ENCODE results near the gene TTYH2. TPM values are rescaled to one million over a fixed set of nuclear protein-coding genes. Genes with fewer than 3 reads are reported as not detected.
A peak's percentile ranks its signal among the peaks of the same experiment; 100 is the strongest.

TTYH2 gene
- total RNA-seq, 4 donors from 2014 or later: 0.51 to 34.8 (median 10.3) TPM

DNA sequence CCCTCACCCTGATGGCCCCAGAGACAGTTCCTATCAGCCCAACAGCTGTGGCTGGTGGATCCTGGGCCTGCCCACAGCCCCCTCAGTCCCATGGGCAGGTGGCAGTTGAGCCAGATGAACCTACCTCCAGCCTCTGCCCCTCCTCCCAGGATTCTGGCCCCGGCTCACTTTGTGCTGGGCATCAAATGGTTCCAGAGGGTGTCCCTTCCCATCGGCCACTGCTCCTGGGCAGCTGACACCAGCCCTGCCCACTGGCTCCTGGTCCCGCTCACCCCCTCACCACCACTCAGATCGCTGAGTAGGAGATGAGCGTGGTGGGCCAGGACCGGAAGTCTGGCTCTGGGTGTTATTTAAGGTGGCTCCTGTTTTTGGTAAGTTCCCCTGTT is 2.0 kb downstream of the TTYH2 start:
- TF ChIP-seq, protein P1, sequence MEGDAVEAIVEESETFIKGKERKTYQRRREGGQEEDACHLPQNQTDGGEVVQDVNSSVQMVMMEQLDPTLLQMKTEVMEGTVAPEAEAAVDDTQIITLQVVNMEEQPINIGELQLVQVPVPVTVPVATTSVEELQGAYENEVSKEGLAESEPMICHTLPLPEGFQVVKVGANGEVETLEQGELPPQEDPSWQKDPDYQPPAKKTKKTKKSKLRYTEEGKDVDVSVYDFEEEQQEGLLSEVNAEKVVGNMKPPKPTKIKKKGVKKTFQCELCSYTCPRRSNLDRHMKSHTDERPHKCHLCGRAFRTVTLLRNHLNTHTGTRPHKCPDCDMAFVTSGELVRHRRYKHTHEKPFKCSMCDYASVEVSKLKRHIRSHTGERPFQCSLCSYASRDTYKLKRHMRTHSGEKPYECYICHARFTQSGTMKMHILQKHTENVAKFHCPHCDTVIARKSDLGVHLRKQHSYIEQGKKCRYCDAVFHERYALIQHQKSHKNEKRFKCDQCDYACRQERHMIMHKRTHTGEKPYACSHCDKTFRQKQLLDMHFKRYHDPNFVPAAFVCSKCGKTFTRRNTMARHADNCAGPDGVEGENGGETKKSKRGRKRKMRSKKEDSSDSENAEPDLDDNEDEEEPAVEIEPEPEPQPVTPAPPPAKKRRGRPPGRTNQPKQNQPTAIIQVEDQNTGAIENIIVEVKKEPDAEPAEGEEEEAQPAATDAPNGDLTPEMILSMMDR (IDR thresholded peaks at IDR 0.05): no peak
- no peak for TF ChIP-seq POLR2A (IDR thresholded peaks at IDR 0.05)
- no peaks in the 10 kb centered on the region for H3K27me3 ChIP-seq
- H3K9me3 ChIP-seq: no peaks in the 10 kb centered on the region
- H3K36me3 ChIP-seq: no peaks in the 10 kb centered on the region
- peaks cover 0 to 12% of the 10 kb centered on the region in 2 donors for H3K4me1 ChIP-seq
- H3K27ac ChIP-seq: no peak overlapping the region
- intact Hi-C loops (cut with DNase I; ENCODE audit: low total_unique reads): no loop called here
- no peak for DNase-seq
- no peak overlapping the region for H3K4me3 ChIP-seq

DNA sequence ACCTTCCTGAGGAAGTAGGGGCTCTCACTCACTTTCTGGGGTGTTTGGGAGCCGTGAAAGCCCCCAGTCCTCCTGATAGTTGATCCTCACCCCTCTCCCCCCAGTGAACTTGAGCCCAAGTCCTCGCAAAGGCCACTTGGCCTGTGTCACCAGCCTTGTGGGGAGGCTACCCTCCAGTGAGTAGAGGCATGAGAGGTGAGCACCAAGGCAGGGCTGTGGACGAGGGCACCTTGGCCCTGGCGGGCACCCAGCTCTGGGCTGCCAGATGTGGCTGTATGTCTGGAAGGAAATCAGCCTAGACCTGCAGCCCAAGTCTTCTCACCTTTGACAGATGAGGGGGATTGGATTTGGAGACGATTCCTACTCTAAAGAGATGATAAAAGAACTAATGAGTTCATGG is 3.1 kb downstream of the TTYH2 start:
- Histone ChIP-seq H3K36me3 (no peaks in the 10 kb centered on the region), H3K27me3 (no peaks in the 10 kb centered on the region), H3K4me3 (no peak overlapping the region), H3K4me1 (peaks cover 0 to 12% of the 10 kb centered on the region in 2 donors), H3K9me3 (no peaks in the 10 kb centered on the region), H3K27ac (no peak overlapping the region)
- intact Hi-C loops (cut with DNase I; ENCODE audit: low total_unique reads): no loop called here
- TF ChIP-seq POLR2A (IDR thresholded peaks at IDR 0.05): no peak
- TF ChIP-seq, protein P1 (IDR thresholded peaks at IDR 0.05): no peak
- no peak for DNase-seq

DNA sequence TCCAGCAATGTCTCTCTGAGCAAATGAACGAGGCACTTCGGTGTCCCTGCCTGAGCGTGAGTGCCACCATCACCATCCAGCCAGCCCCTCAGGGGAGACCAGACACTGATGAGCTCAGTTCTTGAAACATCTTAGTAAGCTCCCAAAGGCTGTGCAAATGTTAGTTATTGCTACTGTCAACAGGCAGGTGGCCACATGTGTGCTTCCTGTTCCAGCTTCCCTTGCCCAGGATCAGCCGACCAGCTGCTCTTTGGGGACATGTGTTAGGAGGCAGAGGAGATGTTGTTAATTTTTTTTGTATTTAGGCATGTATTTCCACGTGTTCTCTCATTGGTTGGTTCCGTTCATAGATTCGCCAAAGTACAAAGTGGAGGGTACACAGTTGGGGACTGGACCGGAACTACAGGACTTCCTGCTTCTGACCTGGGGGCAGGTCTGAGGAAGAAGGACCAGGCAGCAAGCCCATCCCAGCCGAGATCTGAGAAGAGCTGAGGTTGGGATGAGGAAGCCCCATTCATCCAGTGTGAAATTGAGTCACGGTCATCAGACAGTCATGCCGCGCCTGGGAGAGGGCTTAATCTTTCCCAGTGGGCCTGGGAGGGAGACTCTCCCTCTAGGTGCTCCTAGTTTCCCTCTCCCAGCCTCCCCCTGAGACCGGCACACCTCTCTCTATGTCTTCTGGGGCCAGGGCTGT is 3.8 kb downstream of the TTYH2 start:
- H3K4me3 ChIP-seq: no peak overlapping the region
- H3K27ac ChIP-seq: no peak overlapping the region
- H3K9me3 ChIP-seq: no peaks in the 10 kb centered on the region
- H3K27me3 ChIP-seq: no peaks in the 10 kb centered on the region
- no peak for TF ChIP-seq POLR2A (IDR thresholded peaks at IDR 0.05)
- TF ChIP-seq, protein P1 (IDR thresholded peaks at IDR 0.05): no peak
- intact Hi-C loops (cut with DNase I; ENCODE audit: low total_unique reads): no loop called here
- no peak for DNase-seq
- H3K4me1 ChIP-seq: peaks cover 0 to 8% of the 10 kb centered on the region in 2 donors
- H3K36me3 ChIP-seq: no peaks in the 10 kb centered on the region

DNA sequence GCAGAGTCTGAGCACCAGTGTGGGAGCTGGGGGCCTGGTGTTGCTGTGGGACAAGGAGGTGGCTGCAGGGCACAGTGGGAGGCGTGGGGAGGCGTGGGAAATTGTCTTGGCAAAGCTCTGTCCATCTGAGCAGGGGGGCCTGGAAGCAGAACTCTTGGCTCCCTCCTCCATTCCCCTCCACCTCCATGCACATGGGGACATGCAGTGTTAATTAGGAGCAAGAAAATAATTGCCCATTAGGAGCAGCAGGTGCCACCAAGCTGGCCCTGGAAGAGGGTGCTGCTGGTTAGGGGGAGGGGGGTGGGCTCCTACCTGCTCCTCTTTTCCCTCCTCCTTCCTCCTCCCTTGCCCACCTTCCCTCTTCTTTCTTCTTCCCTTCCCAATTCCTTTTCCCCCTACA is 4.5 kb downstream of the TTYH2 start:
- Histone ChIP-seq H3K27me3 (no peaks in the 10 kb centered on the region), H3K9me3 (no peaks in the 10 kb centered on the region), H3K4me1 (peaks cover 0 to under 1% of the 10 kb centered on the region in 2 donors), H3K36me3 (no peaks in the 10 kb centered on the region), H3K27ac (no peak overlapping the region), H3K4me3 (no peak overlapping the region)
- DNase-seq: no peak
- intact Hi-C loops (cut with DNase I; ENCODE audit: low total_unique reads): no loop called here
- TF ChIP-seq POLR2A (IDR thresholded peaks at IDR 0.05): no peak
- TF ChIP-seq, protein P1 (IDR thresholded peaks at IDR 0.05): no peak

DNA sequence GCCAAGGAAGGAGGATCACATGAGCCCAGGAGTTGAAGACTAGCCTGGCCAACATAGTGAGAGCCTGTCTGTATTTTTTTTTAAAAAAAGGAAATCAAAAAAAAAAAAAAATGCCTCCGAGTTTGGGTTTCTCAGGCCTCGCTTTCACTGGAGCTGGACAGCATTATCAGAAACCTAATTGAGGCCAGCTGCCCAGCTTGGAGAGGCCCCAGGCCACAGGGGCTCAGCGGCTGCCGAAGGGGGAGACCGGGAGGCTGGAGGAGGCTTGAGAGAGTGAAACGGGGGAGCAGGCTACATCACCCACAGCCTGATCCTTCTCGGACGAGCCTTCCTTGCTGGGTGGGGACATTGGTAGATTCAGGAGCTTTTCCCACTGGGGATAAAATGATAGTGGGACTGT is 5.1 kb downstream of the TTYH2 start:
- DNase-seq: peak in 1 of 2 donors; percentile 36
- TF ChIP-seq, protein P1 (IDR thresholded peaks at IDR 0.05): no peak
- H3K27ac ChIP-seq: no peak overlapping the region
- no peaks in the 10 kb centered on the region for H3K36me3 ChIP-seq
- no peaks in the 10 kb centered on the region for H3K9me3 ChIP-seq
- no peak overlapping the region for H3K4me3 ChIP-seq
- intact Hi-C loops (cut with DNase I; ENCODE audit: low total_unique reads): no loop called here
- no peaks in the 10 kb centered on the region for H3K27me3 ChIP-seq
- no peaks in the 10 kb centered on the region for H3K4me1 ChIP-seq

Data from uterus (tissue), 4 donors.